ENCODE data around the gene EPS15.

Gene EPS15

DNA sequence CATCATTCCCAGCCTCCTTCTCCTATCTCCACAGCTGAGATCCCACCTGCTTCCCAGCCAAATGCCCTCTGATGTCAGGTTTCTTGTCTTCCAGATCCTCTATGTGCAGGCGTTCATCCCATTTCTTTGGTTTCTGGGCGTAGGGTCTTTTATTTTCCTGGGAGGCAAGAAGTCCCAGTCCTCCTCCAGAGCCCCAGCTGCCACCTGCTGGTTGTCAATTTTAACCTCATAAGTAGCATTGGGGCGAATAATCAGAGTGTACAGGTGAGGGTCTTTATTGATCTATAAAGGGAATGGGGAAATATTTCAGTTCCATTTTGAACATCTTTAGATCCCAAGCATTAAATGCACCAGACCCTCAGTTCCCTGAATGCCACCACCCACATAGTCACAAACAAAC, 47.2 kb upstream of the EPS15 start:
- no peak overlapping the region for H3K27ac ChIP-seq (ENCODE audit: low read length)
- no peak overlapping the region for H3K9ac ChIP-seq (ENCODE audit: low read length)
- H2AFZ ChIP-seq (ENCODE audit: low read length): no peak overlapping the region
- no peak overlapping the region for H3K4me3 ChIP-seq (ENCODE audit: low read length)
- no peaks in the 10 kb centered on the region for H3K9me2 ChIP-seq (replicated peaks; ENCODE audit: insufficient read depth, low read length)
- H3K4me1 ChIP-seq (ENCODE audit: low read length): peaks cover 49% of the 10 kb centered on the region
- H3K4me2 ChIP-seq (ENCODE audit: low read depth, low read length): no peak overlapping the region
- no peaks in the 10 kb centered on the region for H4K20me1 ChIP-seq (ENCODE audit: insufficient read depth, low read length)
- no peak for DNase-seq
- no peaks in the 10 kb centered on the region for H3K9me3 ChIP-seq (replicated peaks; ENCODE audit: insufficient read depth, low read length)
- no peaks in the 10 kb centered on the region for H3K36me3 ChIP-seq (replicated peaks; ENCODE audit: insufficient read depth, low read length)
- TF ChIP-seq, protein P1, sequence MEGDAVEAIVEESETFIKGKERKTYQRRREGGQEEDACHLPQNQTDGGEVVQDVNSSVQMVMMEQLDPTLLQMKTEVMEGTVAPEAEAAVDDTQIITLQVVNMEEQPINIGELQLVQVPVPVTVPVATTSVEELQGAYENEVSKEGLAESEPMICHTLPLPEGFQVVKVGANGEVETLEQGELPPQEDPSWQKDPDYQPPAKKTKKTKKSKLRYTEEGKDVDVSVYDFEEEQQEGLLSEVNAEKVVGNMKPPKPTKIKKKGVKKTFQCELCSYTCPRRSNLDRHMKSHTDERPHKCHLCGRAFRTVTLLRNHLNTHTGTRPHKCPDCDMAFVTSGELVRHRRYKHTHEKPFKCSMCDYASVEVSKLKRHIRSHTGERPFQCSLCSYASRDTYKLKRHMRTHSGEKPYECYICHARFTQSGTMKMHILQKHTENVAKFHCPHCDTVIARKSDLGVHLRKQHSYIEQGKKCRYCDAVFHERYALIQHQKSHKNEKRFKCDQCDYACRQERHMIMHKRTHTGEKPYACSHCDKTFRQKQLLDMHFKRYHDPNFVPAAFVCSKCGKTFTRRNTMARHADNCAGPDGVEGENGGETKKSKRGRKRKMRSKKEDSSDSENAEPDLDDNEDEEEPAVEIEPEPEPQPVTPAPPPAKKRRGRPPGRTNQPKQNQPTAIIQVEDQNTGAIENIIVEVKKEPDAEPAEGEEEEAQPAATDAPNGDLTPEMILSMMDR (IDR thresholded peaks at IDR 0.05; ENCODE audit: low read length): no peak
- TF ChIP-seq EZH2 (optimal IDR thresholded peaks at IDR 0.05; ENCODE audit: low read depth, low read length) (no peak), EZH2phosphoT487 (IDR thresholded peaks at IDR 0.05; ENCODE audit: low read length) (no peak)
- no peaks in the 10 kb centered on the region for H3K27me3 ChIP-seq (replicated peaks; ENCODE audit: insufficient read depth, low read length)
- no peaks in the 10 kb centered on the region for H3K79me2 ChIP-seq (ENCODE audit: low read length)
- peaks cover 29% of the 10 kb centered on the region for H3F3A ChIP-seq (ENCODE audit: insufficient read depth, low read length)

DNA sequence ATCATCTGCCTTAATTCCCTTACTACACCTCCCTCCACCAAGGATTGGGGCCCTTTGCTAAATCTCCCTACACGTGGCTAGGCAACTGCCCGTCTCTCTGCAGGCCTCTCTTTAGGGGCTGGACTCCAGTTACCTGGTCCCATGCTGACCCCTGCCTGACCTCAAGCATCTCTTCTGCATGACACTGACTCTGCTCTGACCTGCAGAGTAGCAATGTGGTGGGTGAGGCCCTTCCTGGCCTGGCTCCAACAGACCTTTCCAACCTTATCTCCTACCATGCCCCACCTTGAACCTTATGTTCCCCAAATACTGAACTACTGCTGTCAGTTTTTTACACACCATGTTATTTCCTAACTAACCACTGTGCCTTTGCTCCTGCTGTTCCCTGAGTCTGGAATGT, 45.9 kb upstream of the EPS15 start:
- H3K36me3 ChIP-seq (replicated peaks; ENCODE audit: insufficient read depth, low read length): no peaks in the 10 kb centered on the region
- H3K27ac ChIP-seq (ENCODE audit: low read length): no peak overlapping the region
- no peaks in the 10 kb centered on the region for H3K9me2 ChIP-seq (replicated peaks; ENCODE audit: insufficient read depth, low read length)
- H3K4me3 ChIP-seq (ENCODE audit: low read length): no peak overlapping the region
- H4K20me1 ChIP-seq (ENCODE audit: insufficient read depth, low read length): no peaks in the 10 kb centered on the region
- H3K9me3 ChIP-seq (replicated peaks; ENCODE audit: insufficient read depth, low read length): no peaks in the 10 kb centered on the region
- H3K79me2 ChIP-seq (ENCODE audit: low read length): no peaks in the 10 kb centered on the region
- DNase-seq: no peak
- H2AFZ ChIP-seq (ENCODE audit: low read length): no peak overlapping the region
- TF ChIP-seq, protein P1 (IDR thresholded peaks at IDR 0.05; ENCODE audit: low read length): no peak
- TF ChIP-seq EZH2phosphoT487 (IDR thresholded peaks at IDR 0.05; ENCODE audit: low read length) (no peak), EZH2 (optimal IDR thresholded peaks at IDR 0.05; ENCODE audit: low read depth, low read length) (no peak)
- H3K4me1 ChIP-seq (ENCODE audit: low read length): peaks cover 36% of the 10 kb centered on the region
- no peak overlapping the region for H3K9ac ChIP-seq (ENCODE audit: low read length)
- no peaks in the 10 kb centered on the region for H3K27me3 ChIP-seq (replicated peaks; ENCODE audit: insufficient read depth, low read length)
- peaks cover 16% of the 10 kb centered on the region for H3F3A ChIP-seq (ENCODE audit: insufficient read depth, low read length)
- no peak overlapping the region for H3K4me2 ChIP-seq (ENCODE audit: low read depth, low read length)

DNA sequence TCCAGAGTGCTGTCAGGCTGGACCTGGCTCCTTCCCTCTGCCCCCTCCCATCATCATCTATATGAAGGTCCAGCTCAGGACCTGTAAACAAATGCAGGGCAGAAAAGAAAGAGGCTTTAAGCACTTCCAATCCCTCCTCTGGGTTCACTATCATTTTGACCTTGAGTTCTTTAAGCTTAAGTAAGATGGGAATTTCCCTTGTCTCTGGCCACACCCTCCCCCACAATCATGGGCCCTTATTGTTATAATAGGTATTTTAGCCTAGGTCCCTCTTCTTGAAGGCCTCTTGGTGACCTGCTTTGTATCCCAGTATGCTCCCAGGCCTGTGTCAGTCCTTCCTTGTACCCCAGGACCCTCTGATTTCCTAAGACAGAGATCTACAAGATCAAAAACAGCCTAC, 45.1 kb upstream of the EPS15 start:
- no peak overlapping the region for H3K9ac ChIP-seq (ENCODE audit: low read length)
- H3K4me3 ChIP-seq (ENCODE audit: low read length): no peak overlapping the region
- TF ChIP-seq EZH2 (optimal IDR thresholded peaks at IDR 0.05; ENCODE audit: low read depth, low read length) (no peak), EZH2phosphoT487 (IDR thresholded peaks at IDR 0.05; ENCODE audit: low read length) (no peak)
- TF ChIP-seq, protein P1 (IDR thresholded peaks at IDR 0.05; ENCODE audit: low read length): no peak
- H3K79me2 ChIP-seq (ENCODE audit: low read length): no peaks in the 10 kb centered on the region
- H3K36me3 ChIP-seq (replicated peaks; ENCODE audit: insufficient read depth, low read length): no peaks in the 10 kb centered on the region
- peaks cover 8% of the 10 kb centered on the region for H3F3A ChIP-seq (ENCODE audit: insufficient read depth, low read length)
- H4K20me1 ChIP-seq (ENCODE audit: insufficient read depth, low read length): no peaks in the 10 kb centered on the region
- H3K9me2 ChIP-seq (replicated peaks; ENCODE audit: insufficient read depth, low read length): no peaks in the 10 kb centered on the region
- 0 out of 2 replicates have a peak overlapping the region, but pooled peaks have one; percentile 18 for H2AFZ ChIP-seq (ENCODE audit: low read length)
- H3K9me3 ChIP-seq (replicated peaks; ENCODE audit: insufficient read depth, low read length): no peaks in the 10 kb centered on the region
- no peak overlapping the region; the same call in 1 of the 2 replicates for H3K27ac ChIP-seq (ENCODE audit: low read length)
- peak; percentile 58 for DNase-seq
- H3K4me1 ChIP-seq (ENCODE audit: low read length): peaks cover 29% of the 10 kb centered on the region
- peak overlapping the region; percentile 43; the same call in 1 of the 2 replicates for H3K4me2 ChIP-seq (ENCODE audit: low read depth, low read length)
- H3K27me3 ChIP-seq (replicated peaks; ENCODE audit: insufficient read depth, low read length): no peaks in the 10 kb centered on the region

Measured in MM.1S (cell line).